NT2/D1 (cell line): ENCODE measurements around the gene NUP160.

Experiments used
- YY1 ChIP-seq: IDR thresholded peaks from 2 replicates; pipeline ENCODE4 v1.6.1; 2011; ENCODE audit not compliant: insufficient read length, insufficient read depth
- ZNF274 ChIP-seq: IDR thresholded peaks from 2 replicates; pipeline ENCODE4 v1.6.1; 2011; ENCODE audit warnings: mild to moderate bottlenecking, low read depth, low read length

- TF ChIP-seq YY1, result no peak
- TF ChIP-seq ZNF274, result no peak
Observed at GRCh38 chr11:47784785-47785381, 63.3 kb downstream of the NUP160 start.
